NCI-H82 (cell line): Measurements from ENCODE around the gene PPP1R3E.
"Not testable (repeated sequence)": the region's sequence is repeated elsewhere in the genome, so short reads cannot be mapped to it uniquely, and the experiment has no call there.

ENCODE experiments used
- DNase-seq: peaks from one replicate; lab custom pipeline; 2025; lab: John Stamatoyannopoulos, UW

Gene PPP1R3E

GRCh38 chr14:23302290-23303225 lies at the start of gene PPP1R3E:
Gene PPP1R3E (minus strand): TSS chr14:23302859. CDS start chr14:23302576, 283 bp downstream.
- DNase-seq = peak; percentile 100

GRCh38 chr14:23351681-23352505 lies 49.2 kb upstream of the PPP1R3E start:
- peak; percentile 92 for DNase-seq

DNA sequence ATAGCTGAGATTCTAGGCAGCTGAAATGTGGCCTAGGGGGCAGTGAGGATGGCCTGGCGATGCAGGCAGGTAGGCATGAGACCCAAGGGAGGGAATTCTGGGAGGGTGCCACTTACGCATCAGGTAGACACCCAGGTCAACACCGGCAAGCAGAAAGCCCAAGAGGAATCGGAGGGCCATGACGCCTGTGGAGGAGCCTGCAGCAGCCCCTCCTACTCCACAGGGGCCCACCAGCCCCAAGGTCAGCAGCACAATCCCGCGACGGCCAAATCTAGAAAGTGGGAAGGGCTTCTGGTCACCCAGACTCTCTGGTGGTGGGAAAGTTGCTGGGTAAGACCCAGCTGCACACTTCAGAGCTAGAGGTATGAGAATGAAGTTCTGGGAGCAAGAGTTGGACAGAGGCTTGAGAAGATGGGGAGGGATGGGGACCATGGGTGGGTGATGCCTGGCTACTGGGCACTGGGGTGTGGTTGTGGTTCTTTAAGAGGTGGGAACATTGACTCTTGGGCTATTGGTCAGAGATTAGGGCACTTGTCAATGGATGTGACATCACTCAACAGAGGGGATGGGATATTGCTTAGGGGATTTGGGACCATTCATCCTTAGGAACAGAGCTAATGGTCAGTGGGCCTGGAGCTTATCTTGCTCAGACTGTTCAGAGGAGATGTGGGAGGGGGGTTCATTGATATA lies 46.6 kb upstream of the PPP1R3E start:
- DNase-seq = no peak

- DNase-seq = no peak
Measured at GRCh38 chr14:23348297-23348655, 45.6 kb upstream of the PPP1R3E start.

GRCh38 chr14:23347406-23348296 lies 45.0 kb upstream of the PPP1R3E start:
- no peak for DNase-seq

GRCh38 chr14:23346693-23347405 lies 44.2 kb upstream of the PPP1R3E start:
- no peak for DNase-seq

DNA sequence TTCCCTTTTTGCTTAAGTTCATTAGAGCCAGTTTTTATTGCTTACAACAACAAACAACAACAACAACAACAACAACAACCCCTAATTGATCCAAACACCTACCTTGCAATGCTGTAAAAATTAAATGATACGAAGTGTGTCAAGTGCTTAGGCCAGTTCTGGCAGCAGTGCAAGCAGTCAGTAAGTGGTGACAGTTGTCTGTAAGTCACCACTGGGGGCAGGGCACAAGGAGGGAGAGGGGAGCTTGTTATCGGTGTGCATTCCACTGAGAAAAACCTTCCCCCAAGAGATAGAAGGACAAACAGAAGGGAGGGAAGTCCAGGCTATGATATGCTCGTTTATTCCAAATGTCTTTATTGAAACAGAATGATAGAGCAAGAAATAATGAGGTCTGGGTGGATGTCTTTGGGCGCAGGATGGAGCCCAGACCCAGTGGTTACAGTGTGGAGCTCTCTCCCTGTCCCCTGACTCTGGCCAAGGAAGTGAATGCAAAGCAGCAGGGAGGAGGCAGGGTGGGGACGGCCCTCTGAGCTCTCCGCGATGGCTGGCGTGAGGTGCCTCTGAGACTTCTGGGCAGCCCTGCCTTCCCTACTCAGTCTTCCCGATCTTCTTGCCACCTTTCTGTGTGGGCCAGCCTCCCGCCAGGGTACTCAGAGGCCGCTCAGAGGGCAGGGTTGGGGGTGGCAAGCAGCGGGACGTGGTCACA lies 43.5 kb upstream of the PPP1R3E start:
- DNase-seq = no peak

- DNase-seq = no peak
Measured at GRCh38 chr14:23344481-23344880, 41.8 kb upstream of the PPP1R3E start.

GRCh38 chr14:23339506-23340268 lies 37.0 kb upstream of the PPP1R3E start:
- no peak for DNase-seq

GRCh38 chr14:23335623-23336022 lies 33.0 kb upstream of the PPP1R3E start:
- no peak for DNase-seq

DNA sequence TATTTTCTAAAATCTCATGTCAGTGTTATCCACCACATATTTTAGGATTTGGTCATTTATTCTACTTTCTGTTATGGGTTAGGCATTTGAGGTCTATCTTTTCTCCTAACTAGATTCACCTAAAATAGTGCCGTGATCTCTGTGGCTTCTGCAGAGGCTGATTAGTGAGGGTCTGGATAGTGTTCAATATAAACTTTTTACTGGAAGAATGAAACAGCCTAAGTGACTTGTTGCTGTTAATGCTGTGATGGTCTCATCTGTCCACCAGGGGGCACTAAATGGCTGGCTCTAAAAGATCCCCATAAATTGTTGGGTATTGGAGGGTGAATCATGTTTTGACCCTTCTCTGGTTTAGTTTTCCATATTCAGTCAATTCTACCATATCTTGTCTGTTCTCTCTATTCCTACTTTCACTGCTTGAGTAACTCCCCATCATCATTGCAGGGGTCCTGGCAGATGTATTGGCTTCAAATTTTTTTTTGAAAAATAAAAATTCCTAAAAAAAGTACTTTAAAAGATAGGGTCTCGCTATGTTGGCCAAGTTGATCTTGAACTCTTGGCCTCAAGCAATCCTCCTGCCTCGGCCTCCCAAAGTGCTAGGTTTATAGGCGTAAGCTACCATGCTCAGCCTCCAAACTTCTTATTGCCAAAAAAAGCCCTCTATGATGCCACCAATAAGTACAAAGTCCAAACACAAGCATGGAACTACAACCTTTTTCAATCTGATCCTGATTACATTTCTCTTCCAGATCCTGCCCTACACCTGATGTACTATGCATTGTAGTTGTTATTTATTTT lies 25.5 kb upstream of the PPP1R3E start:
- peak; percentile 100 for DNase-seq

DNA sequence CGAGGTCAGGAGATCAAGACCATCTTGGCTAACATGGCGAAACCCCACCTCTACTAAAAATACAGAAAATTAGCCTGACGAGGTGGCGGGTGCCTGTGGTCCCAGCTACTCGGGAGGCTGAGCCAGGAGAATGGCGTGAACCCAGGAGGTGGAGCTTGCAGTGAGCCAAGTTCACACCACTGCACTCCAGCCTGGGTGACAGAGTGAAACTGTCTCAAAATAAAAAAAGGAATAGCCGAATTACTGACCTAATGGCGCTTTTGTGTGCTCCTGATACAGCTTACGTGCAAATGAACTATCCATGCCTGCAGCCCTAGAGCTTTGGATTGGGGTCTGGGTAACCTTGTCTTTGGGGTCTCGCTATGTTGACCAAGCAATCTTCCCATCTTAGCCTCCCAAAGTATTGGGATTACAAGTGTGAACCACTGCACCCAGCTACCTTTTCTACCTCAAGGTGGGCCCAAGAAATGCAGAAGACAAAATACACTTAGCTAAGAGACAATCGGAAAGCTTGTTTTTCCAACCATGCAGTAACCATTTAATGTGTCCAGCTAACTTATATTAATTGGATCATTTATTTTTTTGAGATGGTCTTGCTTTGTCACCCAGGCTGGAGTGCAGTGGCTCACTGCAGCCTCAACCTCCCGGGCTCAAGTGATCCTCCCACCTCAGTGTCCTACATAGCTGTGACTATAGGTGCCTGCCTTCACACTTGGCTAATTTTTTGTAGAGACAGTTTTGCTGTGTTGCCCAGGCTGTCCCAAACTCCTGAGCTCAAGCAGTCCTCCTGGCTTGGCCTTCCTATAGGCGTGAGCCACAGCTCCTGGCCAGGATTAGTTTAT lies 24.1 kb upstream of the PPP1R3E start:
- peak; percentile 79 for DNase-seq

GRCh38 chr14:23325746-23326145 lies 23.1 kb upstream of the PPP1R3E start:
- not testable (repeated sequence) for DNase-seq

GRCh38 chr14:23324993-23325392 lies 22.3 kb upstream of the PPP1R3E start:
- no peak for DNase-seq

DNA sequence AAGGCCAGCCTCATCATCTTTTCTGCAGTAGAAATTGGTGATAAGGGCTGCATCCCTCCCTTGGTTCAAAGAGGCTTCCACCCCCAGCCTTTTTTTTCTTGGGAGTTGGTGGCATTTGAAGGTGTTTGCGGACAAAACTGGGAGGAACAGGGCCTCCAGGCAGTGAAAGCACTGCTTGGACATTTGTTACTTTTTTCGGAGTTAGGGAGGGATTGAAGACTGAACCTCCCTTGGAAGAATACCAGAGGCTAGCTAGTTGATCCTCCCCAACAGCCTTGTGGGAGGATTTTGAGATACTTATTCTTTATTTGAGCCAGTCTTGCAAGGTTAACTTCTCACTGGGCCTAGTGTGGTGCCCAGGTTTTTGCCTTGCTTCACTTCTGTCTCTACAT lies 21.8 kb upstream of the PPP1R3E start:
- DNase-seq = no peak

DNA sequence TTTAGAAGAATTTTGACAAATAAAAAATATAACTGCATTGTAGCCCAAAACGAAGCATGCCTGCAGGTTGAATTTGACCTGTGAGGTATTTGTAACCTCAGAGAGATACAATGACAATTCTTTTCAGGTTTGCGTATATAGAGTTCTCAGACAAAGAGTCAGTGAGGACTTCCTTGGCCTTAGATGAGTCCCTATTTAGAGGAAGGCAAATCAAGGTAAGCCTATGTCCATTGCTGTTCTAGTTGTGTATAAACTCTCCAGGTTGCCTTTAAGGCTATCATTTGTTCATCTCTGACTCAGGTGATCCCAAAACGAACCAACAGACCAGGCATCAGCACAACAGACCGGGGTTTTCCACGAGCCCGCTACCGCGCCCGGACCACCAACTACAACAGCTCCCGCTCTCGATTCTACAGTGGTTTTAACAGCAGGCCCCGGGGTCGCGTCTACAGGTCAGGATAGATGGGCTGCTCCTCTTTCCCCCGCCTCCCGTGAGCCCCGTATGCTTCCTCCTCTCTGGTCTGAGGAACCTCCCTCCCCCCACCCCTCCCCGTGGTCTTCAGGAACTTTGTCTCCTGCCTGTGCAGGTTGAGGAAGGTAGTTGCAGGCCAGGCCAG lies 21.3 kb upstream of the PPP1R3E start:
- DNase-seq = no peak
